A172 (cell line): ENCODE measurements around the gene RASAL1. TPM values are rescaled to one million over a fixed set of nuclear protein-coding genes. Genes with fewer than 3 reads are reported as not detected.

Experiments used
- DNase-seq: peaks from one replicate; pipeline ENCODE4 v3.0.0-alpha.2; 2015; ENCODE audit warnings: low spot score
- total RNA-seq: library from RNA; depleted of rRNA; stranded (reverse); fragments of >200 nt; shearing (Covaris generic); gene quantifications from 2 replicates; pipeline ENCODE4 v1.2.3, GENCODE V29; 2014

The RASAL1 gene
- total RNA-seq, 1 experiment from 2014 or later: not detected

DNA sequence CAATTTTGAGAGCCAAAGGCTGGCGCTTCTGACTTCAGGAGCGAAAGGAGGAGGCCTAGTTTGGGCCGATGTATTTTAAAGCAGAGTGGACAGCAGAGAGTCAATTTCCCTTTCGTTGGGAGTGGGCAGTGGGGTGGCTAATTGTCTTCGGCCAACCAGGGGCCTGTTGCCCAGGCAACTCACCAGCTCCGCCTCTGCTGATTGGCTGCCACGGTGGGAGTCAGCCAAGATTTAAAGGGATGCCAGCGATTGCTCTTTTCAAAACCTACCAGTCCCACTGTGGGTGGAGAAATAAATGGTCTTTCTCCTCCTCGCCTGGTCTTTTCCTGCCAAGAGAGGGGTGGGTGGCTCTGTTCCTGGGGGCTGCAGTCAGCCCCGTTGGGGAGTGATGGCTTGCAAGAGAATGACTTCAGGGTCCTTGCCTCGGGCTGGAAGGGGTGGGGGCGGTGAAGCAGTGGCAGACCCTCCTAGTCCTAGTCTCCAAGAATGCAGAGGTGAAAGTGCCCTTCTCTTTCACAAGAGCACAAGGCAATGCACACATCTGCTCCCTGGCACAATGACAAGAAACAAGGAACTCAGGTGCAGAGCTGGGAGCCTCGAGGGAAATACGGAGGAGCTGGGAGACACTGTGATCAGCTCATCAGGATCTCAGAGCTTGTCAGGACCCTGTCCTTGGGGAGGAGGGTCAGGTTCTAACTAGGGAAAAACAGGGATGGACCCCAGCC is 37.7 kb downstream of the RASAL1 start:
- peak; percentile 14 for DNase-seq

- no peak for DNase-seq
These were observed 38.7 kb downstream of the RASAL1 start for GRCh38 chr12:113096675-113097461.

- DNase-seq: no peak
These were observed 40.2 kb downstream of the RASAL1 start for GRCh38 chr12:113095405-113095804.

DNA sequence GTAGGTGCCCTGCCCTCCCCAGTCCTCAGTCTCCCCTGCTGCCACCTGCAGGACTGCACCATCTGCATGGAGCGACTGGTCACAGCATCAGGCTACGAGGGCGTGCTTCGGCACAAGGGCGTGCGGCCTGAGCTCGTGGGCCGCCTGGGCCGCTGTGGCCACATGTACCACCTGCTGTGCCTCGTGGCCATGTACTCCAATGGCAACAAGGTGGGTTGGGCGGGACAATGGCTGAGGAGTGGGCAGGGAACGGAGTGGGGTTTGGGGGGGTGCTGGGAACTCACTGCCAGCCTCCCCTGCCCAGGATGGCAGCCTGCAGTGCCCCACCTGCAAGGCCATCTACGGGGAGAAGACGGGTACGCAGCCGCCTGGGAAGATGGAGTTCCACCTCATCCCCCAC is 40.8 kb downstream of the RASAL1 start:
- no peak for DNase-seq

DNA sequence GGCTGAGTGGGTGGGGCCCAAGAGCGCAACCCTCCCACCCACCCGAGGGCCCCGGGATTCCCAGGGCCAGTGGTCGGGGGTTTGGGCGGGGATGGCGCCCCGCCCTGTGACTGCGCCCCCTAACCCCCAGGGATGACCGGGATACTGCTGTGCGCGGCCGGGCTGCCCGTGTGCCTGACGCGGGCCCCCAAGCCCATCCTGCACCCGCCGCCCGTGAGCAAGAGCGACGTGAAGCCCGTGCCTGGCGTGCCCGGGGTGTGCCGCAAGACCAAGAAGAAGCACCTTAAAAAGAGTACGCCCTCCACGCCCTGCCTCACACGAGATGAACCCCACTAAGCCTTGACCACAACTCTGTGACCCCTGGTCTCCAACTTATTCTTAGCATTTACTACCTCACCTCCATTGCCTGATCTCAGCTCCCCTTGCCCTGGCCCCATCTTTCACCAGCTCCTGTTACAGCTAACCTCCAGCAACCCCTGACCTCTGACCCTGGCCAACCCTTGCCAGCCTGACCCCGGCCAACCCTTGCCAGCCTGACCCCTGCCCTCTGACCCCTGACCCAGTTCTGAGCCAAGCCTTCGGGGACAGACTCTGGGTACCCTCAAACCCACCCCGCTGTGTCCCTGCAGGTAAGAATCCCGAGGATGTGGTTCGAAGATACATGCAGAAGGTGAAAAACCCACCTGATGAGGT is 42.0 kb downstream of the RASAL1 start:
- DNase-seq: no peak

GRCh38 chr12:113092607-113093408 is 42.8 kb downstream of the RASAL1 start:
- no peak for DNase-seq

GRCh38 chr12:113091506-113091905 is 44.1 kb downstream of the RASAL1 start:
- DNase-seq: no peak

- no peak for DNase-seq
These were observed 44.8 kb downstream of the RASAL1 start for GRCh38 chr12:113090740-113091139.

GRCh38 chr12:113089839-113090238 is 45.7 kb downstream of the RASAL1 start:
- no peak for DNase-seq

DNA sequence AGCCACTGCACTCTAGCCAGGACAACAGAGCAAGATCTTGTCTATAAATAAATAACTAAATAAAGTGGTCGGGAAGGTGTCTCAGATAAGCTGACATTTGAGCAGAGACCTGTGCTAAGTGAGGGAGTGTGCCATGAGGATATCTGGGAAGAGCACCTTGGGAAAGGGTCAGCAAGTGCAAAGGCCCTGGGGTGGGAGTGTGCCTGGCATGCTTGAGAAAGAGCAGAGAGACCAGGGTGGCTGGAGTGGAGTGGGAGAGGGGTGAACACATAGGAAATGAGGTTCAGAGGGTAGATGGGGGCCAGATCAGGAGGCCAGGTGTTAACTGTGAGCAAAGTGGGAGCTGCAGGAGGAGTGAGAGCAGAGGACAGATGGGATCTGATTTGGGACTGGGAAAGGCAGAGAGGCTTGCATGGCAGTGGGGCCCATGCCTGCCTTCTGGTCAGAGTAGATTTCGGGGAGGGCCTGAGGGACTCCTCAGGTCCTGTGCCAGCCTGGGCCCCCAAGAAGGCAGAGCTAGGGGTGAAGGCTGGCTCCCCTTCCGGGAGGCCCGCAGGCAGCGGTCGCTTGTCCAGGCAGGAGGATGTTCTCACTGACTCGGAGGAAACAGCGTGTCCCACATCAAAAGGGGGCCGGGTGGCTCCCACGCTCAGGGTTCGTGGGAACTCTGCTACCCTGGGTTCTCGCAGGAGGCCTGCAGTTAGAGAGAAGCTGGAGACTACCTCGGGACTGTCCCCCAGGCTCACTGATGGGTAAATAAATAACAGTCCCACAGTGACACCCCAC is 46.4 kb downstream of the RASAL1 start:
- no peak for DNase-seq

DNA sequence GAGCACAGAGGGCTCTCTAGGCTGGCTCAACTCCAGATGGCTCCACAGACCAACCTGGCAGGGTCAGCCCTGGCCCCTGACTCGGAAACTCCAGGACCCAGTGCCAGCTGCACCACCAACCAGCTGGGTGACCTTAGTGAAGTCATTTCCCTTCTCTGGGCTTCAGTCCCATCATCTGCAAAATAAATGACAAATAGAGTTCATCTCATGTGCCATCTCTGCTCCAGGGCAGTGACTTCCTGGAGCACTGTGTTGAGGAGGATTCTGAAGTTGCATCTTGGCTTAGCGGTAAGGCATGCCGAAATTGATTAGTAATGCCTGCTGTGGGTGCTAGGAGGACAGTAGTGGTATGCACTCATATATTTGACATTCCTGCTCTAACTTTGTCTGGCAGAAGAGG is 47.5 kb downstream of the RASAL1 start:
- DNase-seq: no peak

DNA sequence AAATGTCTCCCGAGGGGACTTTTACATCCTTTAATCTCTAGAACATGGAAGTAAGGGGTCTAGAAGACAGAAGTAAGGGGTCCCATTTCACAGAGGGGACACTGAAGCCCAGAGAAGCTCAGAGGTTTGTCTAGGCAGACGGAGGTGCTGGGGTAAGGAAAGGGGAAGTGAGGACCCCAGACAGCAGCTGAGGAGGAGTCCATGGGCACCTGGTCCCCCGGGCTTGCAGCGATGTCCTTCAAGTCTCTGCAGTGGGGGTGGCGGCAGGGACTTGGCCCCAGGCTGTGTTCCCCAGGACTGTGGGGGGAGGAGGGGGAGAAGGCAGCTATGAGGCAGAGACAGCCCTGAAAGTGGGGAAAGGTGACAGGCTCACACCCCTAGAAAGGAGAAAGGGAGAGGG is 48.4 kb downstream of the RASAL1 start:
- no peak for DNase-seq

- peak; percentile 57 for DNase-seq
These were observed 49.1 kb downstream of the RASAL1 start for GRCh38 chr12:113086249-113087164.

GRCh38 chr12:113083863-113084435 is 51.6 kb downstream of the RASAL1 start:
- no peak for DNase-seq

DNA sequence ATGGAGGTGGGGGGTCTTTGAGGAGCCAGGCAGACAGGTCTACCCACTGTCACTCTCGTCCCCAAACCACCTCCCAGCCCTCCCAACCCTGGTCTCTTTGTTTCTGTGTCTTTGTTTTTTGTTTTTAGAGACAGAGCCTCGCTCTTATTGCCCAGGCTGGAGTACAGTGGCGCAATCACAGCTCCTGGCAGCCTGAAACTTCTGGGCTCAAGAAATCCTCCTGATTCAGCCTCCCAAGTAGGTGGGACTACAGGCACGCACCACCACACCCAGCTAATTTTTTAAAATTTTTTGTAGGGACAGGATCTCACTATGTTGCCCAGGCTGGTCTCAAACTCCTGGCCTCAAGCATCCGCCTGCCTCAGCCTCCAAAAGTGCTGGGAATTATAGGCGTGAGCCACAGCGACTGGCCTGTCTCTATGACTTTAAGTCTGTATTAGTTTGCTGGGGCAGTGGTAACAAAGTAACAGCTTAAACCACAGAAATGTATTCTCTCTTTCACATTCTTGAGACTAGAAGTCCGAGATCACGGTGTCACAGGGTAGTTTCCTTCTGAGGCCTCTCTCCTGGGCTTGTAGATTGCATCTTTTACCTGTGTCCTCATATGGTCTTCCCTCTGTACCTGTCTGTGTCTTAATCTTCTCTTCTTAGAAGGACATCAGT is 52.9 kb downstream of the RASAL1 start:
- no peak for DNase-seq

DNA sequence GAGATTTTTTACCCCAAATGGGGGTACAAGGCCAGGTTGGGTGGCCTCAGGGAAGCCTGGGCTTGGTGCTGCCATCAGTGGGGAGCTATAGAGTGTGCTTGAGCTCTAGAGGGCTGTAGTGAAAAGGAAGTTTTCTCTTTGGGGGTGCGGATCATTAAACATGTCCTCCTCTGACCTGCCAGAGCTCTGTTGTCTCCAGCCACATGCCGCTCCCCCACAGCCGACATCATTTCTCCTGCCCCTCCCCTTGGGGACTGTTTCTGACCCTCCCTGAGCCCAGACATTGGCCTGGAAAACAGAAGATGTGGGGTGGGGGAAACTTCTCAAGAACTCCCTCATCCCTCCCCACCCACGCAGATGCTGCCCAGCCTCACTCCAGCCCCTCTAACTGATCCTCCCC is 53.7 kb downstream of the RASAL1 start:
- no peak for DNase-seq

GRCh38 chr12:113077859-113078255 is 57.7 kb downstream of the RASAL1 start:
- no peak for DNase-seq

- DNase-seq: no peak
These were observed 58.3 kb downstream of the RASAL1 start for GRCh38 chr12:113077057-113077858.
